BLaER1 treated with 17β-estradiol and CSF1 and Interleukin-3, amounts not matched to agents 10 nM and 100 nM (cell line): Measurements from ENCODE around the gene F10.
A peak's percentile ranks its signal among the peaks of the same experiment; 100 is the strongest.

Source experiments
- H3K27ac ChIP-seq, 11 experiments: shearing (Covaris generic); formaldehyde crosslinking; 2 replicates each; pipeline ENCODE4 v1.8.1; 2022
- H3K27me3 ChIP-seq, 11 experiments: shearing (Covaris generic); formaldehyde crosslinking; 2 replicates each; pipeline ENCODE4 v1.8.1; 2022
- H3K36me3 ChIP-seq, 11 experiments: shearing (Covaris generic); formaldehyde crosslinking; 2 replicates each; pipeline ENCODE4 v1.8.1; 2022
- H3K4me1 ChIP-seq, 10 experiments: shearing (Covaris generic); formaldehyde crosslinking; 2 replicates each; pipeline ENCODE4 v1.8.1; 2022
- H3K4me2 ChIP-seq, 11 experiments: shearing (Covaris generic); formaldehyde crosslinking; 2 replicates each; pipeline ENCODE4 v1.8.1; 2022
- H3K4me3 ChIP-seq, 10 experiments: shearing (Covaris generic); formaldehyde crosslinking; 2 replicates each; pipeline ENCODE4 v1.8.1; 2022
- H3K9ac ChIP-seq, 11 experiments: shearing (Covaris generic); formaldehyde crosslinking; 2 replicates each; pipeline ENCODE4 v1.8.1; 2022
- H3K9me3 ChIP-seq, 11 experiments: shearing (Covaris generic); formaldehyde crosslinking; replicated peaks in 1 of 11; 2 replicates each; pipeline ENCODE4 v1.8.1; 2022
- H4K20me1 ChIP-seq, 11 experiments: shearing (Covaris generic); formaldehyde crosslinking; 2 replicates each; pipeline ENCODE4 v1.8.1; 2022
- Cebpa-rat ChIP-seq, 11 experiments: shearing (Covaris generic); IDR thresholded peaks; 2 replicates each; pipeline ENCODE4 v1.8.1; 2022

The F10 gene

GRCh38 chr13:113144255-113144629 is 21.6 kb downstream of the F10 start:
- Histone ChIP-seq H3K9ac (no peak overlapping the region), H3K36me3 (no peaks in the 10 kb centered on the region), H4K20me1 (no peaks in the 10 kb centered on the region; a peak in 1 of 22 replicates), H3K27ac (no peak overlapping the region), H3K27me3 (no peaks in the 10 kb centered on the region), H3K4me2 (no peak overlapping the region), H3K4me1 (peaks cover 0 to 6% (median 0%) of the 10 kb centered on the region in 10 experiments; a peak in 2 of 20 replicates), H3K9me3 (peaks cover 0 to 8% (median 0%) of the 10 kb centered on the region in 11 experiments; a peak in 4 of 22 replicates), H3K4me3 (no peak overlapping the region)
- TF ChIP-seq Cebpa-rat (IDR thresholded peaks at IDR 0.05): no peak

- no peaks in the 10 kb centered on the region; a peak in 1 of 22 replicates for H4K20me1 ChIP-seq
- no peak overlapping the region for H3K4me3 ChIP-seq
- H3K9ac ChIP-seq: no peak overlapping the region
- H3K27ac ChIP-seq: no peak overlapping the region
- H3K4me1 ChIP-seq: peaks cover 0 to 6% (median 0%) of the 10 kb centered on the region in 10 experiments; a peak in 2 of 20 replicates
- H3K4me2 ChIP-seq: no peak overlapping the region
- no peaks in the 10 kb centered on the region for H3K27me3 ChIP-seq
- no peaks in the 10 kb centered on the region for H3K36me3 ChIP-seq
- TF ChIP-seq Cebpa-rat (IDR thresholded peaks at IDR 0.05): no peak
- H3K9me3 ChIP-seq: peaks cover 0 to 8% (median 0%) of the 10 kb centered on the region in 11 experiments; a peak in 4 of 22 replicates
These were observed 22.9 kb downstream of the F10 start for GRCh38 chr13:113145496-113145895.

GRCh38 chr13:113145911-113146598 is 23.5 kb downstream of the F10 start:
- Histone ChIP-seq H3K27me3 (0 out of 22 replicates have a peak, but pooled peaks cover 0 to 3% (median 0%) of the 10 kb centered on the region in 11 experiments), H3K9ac (no peak overlapping the region), H3K9me3 (peaks cover 0 to 8% (median 0%) of the 10 kb centered on the region in 11 experiments; a peak in 4 of 22 replicates), H4K20me1 (no peaks in the 10 kb centered on the region; a peak in 1 of 22 replicates), H3K4me2 (peak overlapping the region in 3 of 11 experiments; percentile 2 to 16 (median 15); a peak in 1 of 22 replicates), H3K36me3 (no peaks in the 10 kb centered on the region), H3K27ac (no peak overlapping the region), H3K4me1 (peaks cover 0 to 6% (median 0%) of the 10 kb centered on the region in 10 experiments; a peak in 2 of 20 replicates), H3K4me3 (no peak overlapping the region)
- no peak for TF ChIP-seq Cebpa-rat (IDR thresholded peaks at IDR 0.05)

GRCh38 chr13:113146750-113147149 is 24.2 kb downstream of the F10 start:
- H3K9ac ChIP-seq: no peak overlapping the region
- peak overlapping the region in 4 of 11 experiments; percentile 2 to 16 (median 13); a peak in 1 of 22 replicates for H3K4me2 ChIP-seq
- H3K9me3 ChIP-seq: peaks cover 0 to 8% (median 0%) of the 10 kb centered on the region in 11 experiments; a peak in 4 of 22 replicates
- H4K20me1 ChIP-seq: no peaks in the 10 kb centered on the region; a peak in 1 of 22 replicates
- H3K27me3 ChIP-seq: peaks cover 0 to 7% (median 2%) of the 10 kb centered on the region in 11 experiments; a peak in 13 of 22 replicates
- no peak for TF ChIP-seq Cebpa-rat (IDR thresholded peaks at IDR 0.05)
- no peak overlapping the region for H3K4me3 ChIP-seq
- H3K4me1 ChIP-seq: peaks cover 0 to 6% (median 2%) of the 10 kb centered on the region in 10 experiments; a peak in 9 of 20 replicates
- H3K36me3 ChIP-seq: no peaks in the 10 kb centered on the region
- no peak overlapping the region for H3K27ac ChIP-seq

GRCh38 chr13:113147206-113147605 is 24.6 kb downstream of the F10 start:
- no peaks in the 10 kb centered on the region; a peak in 1 of 22 replicates for H4K20me1 ChIP-seq
- peaks cover 0 to 7% (median 5%) of the 10 kb centered on the region in 10 experiments; a peak in 9 of 20 replicates for H3K4me1 ChIP-seq
- no peak overlapping the region for H3K4me2 ChIP-seq
- H3K36me3 ChIP-seq: no peaks in the 10 kb centered on the region
- H3K9ac ChIP-seq: no peak overlapping the region
- H3K27ac ChIP-seq: no peak overlapping the region
- peaks cover 0 to 11% (median 7%) of the 10 kb centered on the region in 11 experiments; a peak in 13 of 22 replicates for H3K27me3 ChIP-seq
- H3K4me3 ChIP-seq: no peak overlapping the region
- TF ChIP-seq Cebpa-rat (IDR thresholded peaks at IDR 0.05): no peak
- H3K9me3 ChIP-seq: peaks cover 0 to 8% (median 0%) of the 10 kb centered on the region in 11 experiments; a peak in 4 of 22 replicates

- Histone ChIP-seq H3K36me3 (no peaks in the 10 kb centered on the region), H3K9ac (no peak overlapping the region), H3K4me1 (peaks cover 6 to 19% (median 13%) of the 10 kb centered on the region in 10 experiments), H3K4me2 (no peak overlapping the region), H3K27me3 (peaks cover 0 to 23% (median 18%) of the 10 kb centered on the region in 11 experiments; a peak in 17 of 22 replicates), H3K9me3 (peaks cover 0 to 8% (median 0%) of the 10 kb centered on the region in 11 experiments; a peak in 4 of 22 replicates), H3K4me3 (no peak overlapping the region), H3K27ac (no peak overlapping the region), H4K20me1 (no peaks in the 10 kb centered on the region; a peak in 1 of 22 replicates)
- no peak for TF ChIP-seq Cebpa-rat (IDR thresholded peaks at IDR 0.05)
These were observed 25.8 kb downstream of the F10 start for GRCh38 chr13:113148407-113148806.

- no peak overlapping the region for H3K4me2 ChIP-seq
- no peaks in the 10 kb centered on the region; a peak in 1 of 22 replicates for H4K20me1 ChIP-seq
- no peaks in the 10 kb centered on the region for H3K36me3 ChIP-seq
- H3K4me1 ChIP-seq: peaks cover 8 to 22% (median 16%) of the 10 kb centered on the region in 10 experiments
- TF ChIP-seq Cebpa-rat (IDR thresholded peaks at IDR 0.05): no peak
- H3K9me3 ChIP-seq: peaks cover 0 to 8% (median 0%) of the 10 kb centered on the region in 11 experiments; a peak in 4 of 22 replicates
- no peak overlapping the region for H3K4me3 ChIP-seq
- H3K27ac ChIP-seq: no peak overlapping the region
- no peak overlapping the region for H3K9ac ChIP-seq
- peaks cover 0 to 26% (median 20%) of the 10 kb centered on the region in 11 experiments; a peak in 17 of 22 replicates for H3K27me3 ChIP-seq
These were observed 26.4 kb downstream of the F10 start for GRCh38 chr13:113148940-113149503.

- Histone ChIP-seq H3K36me3 (no peaks in the 10 kb centered on the region), H3K27me3 (peaks cover 0 to 26% (median 20%) of the 10 kb centered on the region in 11 experiments; a peak in 17 of 22 replicates), H3K4me1 (peaks cover 14 to 28% (median 22%) of the 10 kb centered on the region in 10 experiments), H3K9me3 (peaks cover 0 to 8% (median 0%) of the 10 kb centered on the region in 11 experiments; a peak in 4 of 22 replicates), H3K4me2 (no peak overlapping the region), H3K27ac (no peak overlapping the region), H3K9ac (no peak overlapping the region), H4K20me1 (no peaks in the 10 kb centered on the region; a peak in 1 of 22 replicates), H3K4me3 (no peak overlapping the region)
- TF ChIP-seq Cebpa-rat (IDR thresholded peaks at IDR 0.05): no peak
These were observed 27.3 kb downstream of the F10 start for GRCh38 chr13:113149711-113150549.
